NOMO-1 (cell line): Measurements from ENCODE around the gene REG4.

ENCODE experiments used
- DNase-seq, 2 experiments: peaks; one replicate each; lab custom pipeline; 2025; ENCODE audit not compliant: unreplicated experiment in 2 of 2; lab: John Stamatoyannopoulos, UW

Gene REG4

GRCh38 chr1:119744598-119744942 lies 66.7 kb downstream of the REG4 start:
- DNase-seq, result no peak
